ENCODE measurements around the gene TMPRSS11F. TPM values are rescaled to one million over a fixed set of nuclear protein-coding genes. Genes with fewer than 3 reads are reported as not detected.

The TMPRSS11F gene
- total and polyA plus RNA-seq, 2 of the 4 experiments (the other 2 are of a cell fraction) = not detected

- dilution Hi-C loops (cut with HindIII; ENCODE audit: low sequenced_read_pairs, unreplicated experiment) (no loop called here), intact Hi-C loops (cut with micrococcal nuclease) (no loop called here), in situ Hi-C loops (cut with MboI; ENCODE audit: low sequenced_read_pairs) (no loop called here)
- Histone ChIP-seq H2AK5ac (ENCODE audit: low read depth, low read length) (no peak overlapping the region), H3K23ac (ENCODE audit: low read depth, low read length) (no peak overlapping the region), H4K20me1 (ENCODE audit: insufficient read depth, low read length) (no peaks in the 10 kb centered on the region), H2BK15ac (ENCODE audit: low read depth, low read length) (no peak overlapping the region), H3K27me3 (ENCODE audit: control insufficient read depth, insufficient read depth, low read length) (no peaks in the 10 kb centered on the region), H3K27ac (ENCODE audit: insufficient read depth, low read length) (no peak overlapping the region), H3K4me2 (ENCODE audit: low read depth, low read length) (no peak overlapping the region), H3K9me3 (ENCODE audit: control insufficient read depth, insufficient read depth, low read length) (no peaks in the 10 kb centered on the region), H3K36me3 (ENCODE audit: control insufficient read depth, insufficient read depth, low read length) (no peaks in the 10 kb centered on the region), H4K91ac (ENCODE audit: insufficient read depth, low read depth, low read length) (no peak overlapping the region), H2AFZ (replicated peaks; ENCODE audit: low read length, poor library complexity) (no peak overlapping the region), H3K4ac (ENCODE audit: low read depth, low read length) (no peak overlapping the region), H3K9me1 (ENCODE audit: insufficient read depth, low read length) (no peaks in the 10 kb centered on the region), H3K9ac (ENCODE audit: low read depth, low read length) (no peak overlapping the region), H3K18ac (ENCODE audit: low read depth, low read length) (no peak overlapping the region), H2BK5ac (ENCODE audit: low read depth, low read length, poor library complexity, severe bottlenecking) (no peak overlapping the region), H3K79me1 (ENCODE audit: low read depth in 1 of 2, low read length in 2 of 2) (no peaks in the 10 kb centered on the region), H3K4me1 (ENCODE audit: control insufficient read depth, insufficient read depth, low read length) (no peaks in the 10 kb centered on the region), H2AK9ac (replicated peaks; ENCODE audit: low read depth, low read length, poor library complexity) (no peak overlapping the region), H2BK20ac (ENCODE audit: low read depth, low read length) (no peak overlapping the region), H3K4me3 (ENCODE audit: insufficient read depth, low read depth, low read length) (no peak overlapping the region), H2BK120ac (ENCODE audit: low read depth, low read length) (no peak overlapping the region), H3K14ac (replicated peaks; ENCODE audit: low read depth, low read length) (no peak overlapping the region), H4K8ac (ENCODE audit: low read depth in 2 of 2, low read length in 2 of 2) (no peak overlapping the region), H3K56ac (ENCODE audit: extremely low read depth, insufficient read depth, low read length) (no peak overlapping the region), H4K5ac (ENCODE audit: low read depth, low read length) (no peak overlapping the region)
- no TSS peak for BruUV-seq (replicated peaks)
- POLR2A ChIA-PET (ENCODE audit: unreplicated experiment) = no interaction called here
- no peak for DNase-seq
- no peak for TF ChIP-seq CTCF (conservative IDR thresholded peaks at IDR 0.05; ENCODE audit: low read depth, low read length)
- no peak for TF ChIP-seq MAFK (IDR thresholded peaks at IDR 0.05; ENCODE audit: low read depth, low read length)
- TF ChIP-seq BHLHE40 (IDR thresholded peaks at IDR 0.05; ENCODE audit: low read depth, low read length) = no peak
- TF ChIP-seq NFE2L2 (IDR thresholded peaks at IDR 0.05; ENCODE audit: low read depth, low read length) = no peak
- no peak for TF ChIP-seq ELK1 (IDR thresholded peaks at IDR 0.05; ENCODE audit: borderline replicate concordance, low read depth, low read length)
- TF ChIP-seq CEBPB (IDR thresholded peaks at IDR 0.05; ENCODE audit: low read depth, low read length) = no peak
- no peak for TF ChIP-seq POLR2A (IDR thresholded peaks at IDR 0.05; ENCODE audit: low read depth, low read length)
- TF ChIP-seq RAD21 (IDR thresholded peaks at IDR 0.05; ENCODE audit: low read length) = no peak
- TF ChIP-seq RCOR1 (IDR thresholded peaks at IDR 0.05; ENCODE audit: insufficient replicate concordance, low read length) = no peak
- no peak for TF ChIP-seq CHD1 (IDR thresholded peaks at IDR 0.05; ENCODE audit: low read depth, low read length)
- no peak for TF ChIP-seq MAZ (IDR thresholded peaks at IDR 0.05; ENCODE audit: borderline replicate concordance, low read depth, low read length)
- TF ChIP-seq RFX5 (IDR thresholded peaks at IDR 0.05; ENCODE audit: low read depth, low read length) = no peak
- no peak for TF ChIP-seq SMC3 (IDR thresholded peaks at IDR 0.05; ENCODE audit: low read depth, low read length)
- no peak for TF ChIP-seq USF2 (IDR thresholded peaks at IDR 0.05; ENCODE audit: low read depth, low read length)
- TF ChIP-seq MXI1 (IDR thresholded peaks at IDR 0.05; ENCODE audit: borderline replicate concordance, low read depth, low read length) = no peak
- no peak for TF ChIP-seq FOS (IDR thresholded peaks at IDR 0.05; ENCODE audit: low read depth, low read length)
- WGBS, 2 experiments (ENCODE audit: extremely low coverage in 2 of 2, insufficient read length in 1 of 2) = no CpG with 5 or more reads among the region's 1 CpG
- CTCF ChIA-PET = no interaction called here
- no peak for ATAC-seq (ENCODE audit: low read depth)
Observed at GRCh38 chr4:68109868-68110267, 19.8 kb downstream of the TMPRSS11F start.

Measured in IMR-90 (cell line).